Vagina (tissue), 2 donors: ENCODE measurements around the gene SMIM45.

Experiments
- POLR2A ChIP-seq, 2 donors: fragments of 450-650 bp; IDR thresholded peaks; one replicate each; pipeline ENCODE4 v1.6.1; 2017; ENCODE audit warnings: antibody characterized with exemption in 2 of 2, mild to moderate bottlenecking in 2 of 2, moderate library complexity in 2 of 2
- TF ChIP-seq, protein P1 (sequence below), 3 experiments: fragments of 450-650 bp in 2 of 3; fragments of 200-600 bp in 1 of 3; sonication (generic) in 1 of 3; IDR thresholded peaks; one replicate each; pipeline ENCODE4 v1.5.1; 2017 to 2019; ENCODE audit warnings: antibody characterized with exemption in 3 of 3, mild to moderate bottlenecking in 2 of 3, moderate library complexity in 2 of 3

DNA sequence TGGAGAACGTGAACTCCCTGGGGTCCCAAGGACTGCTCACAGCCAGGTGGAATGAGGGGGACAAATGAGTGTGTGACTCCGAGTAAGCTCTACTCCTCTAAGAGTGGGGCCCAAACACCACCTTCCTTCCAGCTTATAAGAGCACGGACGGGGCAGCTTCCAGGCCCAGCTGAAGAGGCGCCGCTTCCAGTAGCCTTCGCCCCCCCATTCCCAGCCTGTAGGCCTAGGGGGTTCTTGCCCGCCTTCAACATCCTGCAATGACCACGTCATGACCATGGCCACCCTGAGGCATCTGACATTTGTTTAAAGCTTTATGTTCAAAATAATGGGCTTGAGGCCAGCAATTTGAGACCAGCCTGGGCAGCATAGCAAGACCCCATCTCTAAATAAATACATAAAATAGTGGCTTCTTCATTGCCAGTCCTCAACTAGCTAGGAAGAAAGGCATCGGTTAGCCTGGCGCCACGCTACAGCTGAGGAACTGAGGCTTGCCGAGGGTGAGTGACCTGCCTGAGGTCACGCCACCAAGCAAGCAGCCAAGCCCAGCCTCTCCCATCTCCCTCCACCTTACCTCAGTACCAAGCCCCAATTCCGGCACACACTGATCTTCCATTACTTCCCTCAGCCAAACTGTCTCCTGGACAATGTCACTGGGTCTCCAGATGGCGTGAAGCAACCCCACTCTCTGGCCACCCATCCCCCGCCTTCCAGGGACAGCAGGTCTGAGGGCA lies 17.5 kb upstream of the SMIM45 start:
- no peak for TF ChIP-seq POLR2A (IDR thresholded peaks at IDR 0.05)
- TF ChIP-seq, protein P1, sequence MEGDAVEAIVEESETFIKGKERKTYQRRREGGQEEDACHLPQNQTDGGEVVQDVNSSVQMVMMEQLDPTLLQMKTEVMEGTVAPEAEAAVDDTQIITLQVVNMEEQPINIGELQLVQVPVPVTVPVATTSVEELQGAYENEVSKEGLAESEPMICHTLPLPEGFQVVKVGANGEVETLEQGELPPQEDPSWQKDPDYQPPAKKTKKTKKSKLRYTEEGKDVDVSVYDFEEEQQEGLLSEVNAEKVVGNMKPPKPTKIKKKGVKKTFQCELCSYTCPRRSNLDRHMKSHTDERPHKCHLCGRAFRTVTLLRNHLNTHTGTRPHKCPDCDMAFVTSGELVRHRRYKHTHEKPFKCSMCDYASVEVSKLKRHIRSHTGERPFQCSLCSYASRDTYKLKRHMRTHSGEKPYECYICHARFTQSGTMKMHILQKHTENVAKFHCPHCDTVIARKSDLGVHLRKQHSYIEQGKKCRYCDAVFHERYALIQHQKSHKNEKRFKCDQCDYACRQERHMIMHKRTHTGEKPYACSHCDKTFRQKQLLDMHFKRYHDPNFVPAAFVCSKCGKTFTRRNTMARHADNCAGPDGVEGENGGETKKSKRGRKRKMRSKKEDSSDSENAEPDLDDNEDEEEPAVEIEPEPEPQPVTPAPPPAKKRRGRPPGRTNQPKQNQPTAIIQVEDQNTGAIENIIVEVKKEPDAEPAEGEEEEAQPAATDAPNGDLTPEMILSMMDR (IDR thresholded peaks at IDR 0.05): no peak
